ENCODE results near the gene INTS11.
A peak's percentile ranks its signal among the peaks of the same experiment; 100 is the strongest.
"Not testable (repeated sequence)": the region's sequence is repeated elsewhere in the genome, so short reads cannot be mapped to it uniquely, and the experiment has no call there.

INTS11 gene

DNA sequence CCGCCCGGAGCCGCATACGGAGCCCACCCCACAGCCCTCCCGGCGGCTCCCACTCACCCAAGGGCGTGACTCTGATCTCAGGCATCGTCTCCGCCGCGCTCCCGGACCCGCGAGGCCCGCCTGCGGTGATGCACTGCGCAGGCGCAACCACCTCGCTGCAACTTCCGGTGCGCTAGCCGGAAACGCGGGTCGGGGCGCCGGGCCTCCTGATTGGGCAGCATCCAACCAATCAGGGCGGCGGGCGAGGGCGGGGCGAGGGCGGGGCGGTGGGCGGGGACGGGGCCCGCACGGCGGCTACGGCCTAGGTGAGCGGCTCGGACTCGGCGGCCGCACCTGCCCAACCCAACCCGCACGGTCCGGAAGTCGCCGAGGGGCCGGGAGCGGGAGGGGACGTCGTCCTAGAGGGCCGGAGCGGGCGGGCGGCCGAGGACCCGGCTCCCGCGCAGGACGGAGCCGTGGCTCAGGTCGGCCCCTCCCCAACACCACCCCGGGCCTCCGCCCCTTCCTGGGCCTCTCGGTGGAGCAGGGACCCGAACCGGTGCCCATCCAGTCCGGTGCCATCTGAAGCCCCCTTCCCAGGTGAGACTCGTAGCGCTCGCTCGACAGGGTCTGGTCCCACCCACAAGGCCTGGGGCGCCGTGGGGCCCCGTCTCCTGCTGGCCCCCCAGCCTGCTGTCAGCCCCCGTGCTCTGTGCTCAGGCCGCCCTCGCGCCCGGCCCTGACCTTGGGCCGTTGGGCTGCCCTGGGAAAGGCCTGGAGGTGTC is at the start of gene INTS11, which contains the start of gene CPTP:
Gene INTS11, minus strand, starts transcription at position 137 of the 764 bp plus-strand sequence. Its CDS starts 52 bp downstream, at position 85.
Gene CPTP, plus strand, starts transcription at position 279 of the 764 bp plus-strand sequence. CDS start 2,109 bp downstream, outside the sequence.
- DNase-seq, result peak; percentile 73

DNA sequence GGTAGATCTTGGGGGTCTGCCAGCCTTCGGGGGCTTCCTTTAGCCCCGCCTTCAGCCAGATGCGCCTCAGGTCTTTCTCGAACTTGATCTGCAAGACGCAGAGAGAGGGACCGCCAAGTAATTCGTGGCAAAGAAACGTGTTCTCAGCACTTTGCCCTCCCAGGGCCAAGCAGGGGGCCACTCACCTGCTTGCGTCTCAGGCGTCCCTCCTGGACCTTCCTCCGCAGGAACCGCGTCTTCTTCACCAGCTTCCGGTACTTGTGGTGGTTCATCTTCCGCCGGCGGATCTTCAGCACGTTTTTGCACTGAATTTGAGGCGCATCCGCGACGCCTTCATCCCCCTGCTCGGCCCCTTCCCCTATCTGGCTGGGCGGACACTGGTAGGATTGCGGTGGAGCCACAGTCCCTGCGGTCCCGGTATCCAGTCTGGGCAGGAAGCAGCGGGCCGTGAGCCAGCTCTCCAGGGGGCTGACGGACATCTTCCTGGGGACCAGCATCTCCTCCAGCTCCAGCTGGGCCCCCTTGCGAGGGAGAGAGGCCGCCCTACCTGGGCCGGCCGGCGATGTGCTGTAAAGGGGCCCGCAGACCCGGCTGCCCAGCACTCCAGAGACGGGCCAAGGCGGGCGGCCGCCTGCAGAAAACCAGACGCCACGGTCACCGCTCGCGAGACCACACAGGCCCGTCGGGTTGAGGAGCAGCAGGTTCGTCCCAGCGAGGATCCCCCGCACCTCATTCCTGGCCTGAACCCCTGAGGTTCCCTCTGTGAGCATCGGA is 49.5 kb upstream of the INTS11 start:
- DNase-seq, result no peak

DNA sequence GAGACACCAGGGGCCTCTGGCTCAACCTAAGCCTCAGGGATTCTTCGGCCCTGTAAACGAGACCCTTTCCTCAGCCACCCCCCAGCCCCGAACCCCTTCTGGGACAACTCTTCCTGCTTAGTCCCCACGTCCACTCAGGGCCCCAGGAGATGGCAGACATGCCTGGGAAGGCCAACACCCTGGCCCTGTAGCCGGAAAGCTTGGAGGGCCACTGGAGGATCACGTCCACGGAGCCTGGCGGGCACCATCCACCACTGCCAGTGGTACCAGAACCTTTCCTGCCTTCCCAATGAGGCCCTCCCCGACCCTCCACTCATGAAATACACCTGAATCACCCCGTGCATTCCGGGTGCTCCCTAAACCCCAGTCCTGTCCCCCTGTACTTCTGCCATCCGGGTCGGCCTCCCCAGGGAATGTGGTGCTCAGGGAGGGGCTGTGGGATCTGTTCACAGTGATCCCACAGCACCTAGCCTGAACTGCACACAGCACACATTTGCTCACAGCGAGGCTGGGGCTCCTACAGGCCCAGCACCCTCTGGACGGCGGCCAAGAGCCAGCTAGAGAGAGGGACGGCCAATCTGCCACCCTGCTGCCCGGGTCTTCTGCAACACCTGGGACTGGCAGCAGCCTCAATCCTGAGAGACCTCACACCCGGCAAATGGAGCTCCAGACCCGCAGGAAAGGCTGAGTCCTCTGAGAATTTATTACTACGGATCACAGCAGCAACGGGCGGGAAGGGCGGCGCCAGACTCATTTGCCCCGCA is 48.8 kb upstream of the INTS11 start:
- DNase-seq, result no peak

DNA sequence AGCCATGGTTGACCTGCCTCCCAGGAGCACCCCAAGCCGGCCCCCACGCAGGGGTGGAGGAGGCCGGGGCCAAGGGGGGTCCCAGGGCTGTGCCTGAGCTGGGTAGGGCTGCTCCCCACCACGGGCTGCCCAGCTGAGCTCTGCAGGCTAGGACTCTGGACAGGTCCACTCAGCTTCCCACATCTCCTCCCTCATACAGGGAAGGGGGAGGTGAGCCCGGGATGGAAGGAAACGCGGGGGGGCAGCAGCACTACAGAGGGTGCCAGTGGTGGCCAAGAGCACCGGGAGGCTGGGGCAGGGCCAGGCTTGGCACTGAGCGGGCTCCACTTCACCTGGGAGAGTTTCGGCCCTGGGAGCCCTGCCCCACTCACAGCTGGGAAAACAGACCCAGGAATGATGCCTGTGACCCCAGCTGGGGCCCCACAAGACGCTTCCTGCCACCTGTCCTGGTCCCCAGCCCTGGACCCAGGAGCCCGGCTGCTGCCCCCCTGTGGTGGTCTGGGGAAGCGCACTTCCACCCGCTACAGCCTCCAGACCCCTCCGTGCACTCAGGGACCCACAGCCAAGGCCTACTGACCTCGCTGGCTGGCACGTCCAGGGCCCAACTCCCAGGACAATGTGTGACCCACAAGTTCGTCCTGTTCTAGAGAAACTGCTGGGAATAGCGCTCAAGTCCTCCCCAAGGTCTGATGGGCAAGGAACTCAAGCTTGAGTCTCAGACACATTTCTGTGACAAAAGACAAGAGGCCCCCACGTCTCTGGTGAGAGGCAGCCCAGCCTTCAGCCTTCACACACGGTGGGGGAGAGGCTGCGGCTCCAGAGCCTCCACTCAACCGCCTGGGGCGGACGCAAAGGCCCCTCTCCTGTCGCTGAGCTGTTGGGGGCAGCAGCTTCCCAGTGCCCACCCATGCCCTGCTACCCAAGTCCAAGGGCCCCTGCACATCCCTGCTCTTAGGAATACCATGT is 47.6 kb upstream of the INTS11 start:
- no peak for DNase-seq

DNA sequence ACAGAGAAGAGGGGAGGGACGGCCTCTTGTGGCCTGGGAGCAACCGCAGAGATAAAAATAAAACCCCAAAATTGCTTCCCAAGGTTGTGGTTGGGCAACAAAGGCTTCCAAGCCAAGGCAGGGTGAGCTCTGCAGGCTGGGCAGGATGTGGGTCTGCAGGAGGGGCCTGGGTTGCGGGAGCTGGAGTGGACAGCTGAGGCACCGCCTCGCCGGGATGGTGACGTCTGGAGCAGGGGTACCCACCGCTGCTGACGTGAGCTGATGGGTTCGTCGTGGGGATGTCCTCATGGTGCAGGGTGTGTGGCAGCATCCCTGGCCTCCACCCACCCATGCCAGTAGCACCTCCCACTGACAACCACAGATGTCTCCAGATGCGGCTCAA is 46.9 kb upstream of the INTS11 start:
- no peak for DNase-seq

DNA sequence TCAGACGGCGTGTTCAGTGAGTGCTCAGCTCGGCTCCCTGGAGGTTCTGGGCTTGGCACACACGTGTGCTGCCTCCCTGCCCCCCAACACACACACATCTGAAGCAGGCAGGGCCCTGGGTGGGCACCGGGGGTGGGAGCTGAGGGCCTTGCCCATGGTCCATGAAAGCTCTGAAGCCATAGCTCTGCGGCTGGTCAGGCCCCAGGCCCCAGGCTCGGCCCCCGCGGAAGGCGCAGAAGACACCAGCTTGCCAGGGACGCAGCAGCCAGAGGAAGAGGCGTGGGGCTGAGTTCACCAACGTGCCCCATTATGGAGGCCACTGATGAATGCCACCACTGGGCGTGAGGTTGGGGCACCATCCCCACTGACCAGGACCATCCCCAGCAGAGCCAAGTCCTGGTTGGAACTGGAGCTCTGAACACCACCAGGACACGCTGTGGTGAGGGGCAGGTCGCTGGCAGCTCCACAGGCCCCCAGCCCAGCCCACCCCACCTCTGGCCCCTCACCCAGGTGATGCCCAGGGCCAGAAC is 46.4 kb upstream of the INTS11 start:
- no peak for DNase-seq

DNA sequence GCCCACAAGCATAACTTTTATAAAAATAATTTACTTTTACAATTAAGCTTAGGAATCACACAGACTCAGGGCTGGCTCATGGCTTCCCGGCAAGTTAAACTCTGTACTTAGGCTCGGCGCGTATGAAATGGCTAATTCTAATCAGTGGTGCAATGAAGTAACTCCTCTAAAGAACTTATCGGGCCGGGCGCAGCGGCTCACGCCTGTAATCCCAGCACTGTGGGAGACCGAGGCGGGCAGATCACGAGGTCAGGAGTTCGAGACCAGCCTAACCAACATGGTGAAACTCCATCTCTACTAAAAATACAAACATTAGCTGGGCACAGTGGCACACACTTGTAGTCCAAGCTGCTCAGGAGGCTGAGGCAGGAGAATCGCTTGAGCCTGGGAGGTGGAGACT is 45.6 kb upstream of the INTS11 start:
- not testable (repeated sequence) for DNase-seq

DNA sequence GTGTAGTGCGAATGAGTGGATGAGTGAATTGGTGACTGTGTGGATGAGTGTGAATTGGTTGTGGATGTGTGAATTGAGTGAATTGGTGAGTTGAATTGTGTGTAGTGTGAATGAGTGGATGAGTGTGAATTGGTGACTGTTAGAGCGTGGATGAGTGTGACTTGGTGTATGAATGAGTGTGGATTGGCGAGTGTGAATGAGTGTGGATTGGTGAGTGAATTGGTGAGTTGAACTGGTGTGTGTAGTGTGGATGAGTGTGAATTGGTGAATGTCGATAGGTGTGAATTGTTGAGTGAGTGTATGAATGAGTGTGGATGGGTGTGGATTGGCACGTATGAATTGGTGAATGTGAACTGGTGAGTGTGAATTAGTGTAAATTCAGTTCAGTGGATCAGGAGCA is 42.9 kb upstream of the INTS11 start:
- no peak for DNase-seq

DNA sequence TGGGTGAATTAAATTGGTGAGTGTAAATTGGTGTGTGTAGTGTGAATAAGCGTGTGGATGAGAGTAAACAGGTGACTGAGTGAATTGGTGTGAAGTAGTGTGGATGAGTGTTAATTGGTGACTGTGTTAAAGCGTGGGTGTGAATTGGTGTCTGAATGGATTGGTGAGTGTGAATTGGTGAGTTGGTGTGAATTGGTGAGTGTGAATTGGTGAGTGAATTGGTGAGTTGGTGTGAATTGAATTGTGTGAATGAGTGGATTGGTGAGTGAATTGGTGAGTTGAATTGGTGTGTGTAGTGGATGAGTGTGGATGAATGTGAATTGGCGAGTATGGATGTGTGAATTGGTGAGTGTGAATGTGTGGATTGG is 42.2 kb upstream of the INTS11 start:
- no peak for DNase-seq

DNA sequence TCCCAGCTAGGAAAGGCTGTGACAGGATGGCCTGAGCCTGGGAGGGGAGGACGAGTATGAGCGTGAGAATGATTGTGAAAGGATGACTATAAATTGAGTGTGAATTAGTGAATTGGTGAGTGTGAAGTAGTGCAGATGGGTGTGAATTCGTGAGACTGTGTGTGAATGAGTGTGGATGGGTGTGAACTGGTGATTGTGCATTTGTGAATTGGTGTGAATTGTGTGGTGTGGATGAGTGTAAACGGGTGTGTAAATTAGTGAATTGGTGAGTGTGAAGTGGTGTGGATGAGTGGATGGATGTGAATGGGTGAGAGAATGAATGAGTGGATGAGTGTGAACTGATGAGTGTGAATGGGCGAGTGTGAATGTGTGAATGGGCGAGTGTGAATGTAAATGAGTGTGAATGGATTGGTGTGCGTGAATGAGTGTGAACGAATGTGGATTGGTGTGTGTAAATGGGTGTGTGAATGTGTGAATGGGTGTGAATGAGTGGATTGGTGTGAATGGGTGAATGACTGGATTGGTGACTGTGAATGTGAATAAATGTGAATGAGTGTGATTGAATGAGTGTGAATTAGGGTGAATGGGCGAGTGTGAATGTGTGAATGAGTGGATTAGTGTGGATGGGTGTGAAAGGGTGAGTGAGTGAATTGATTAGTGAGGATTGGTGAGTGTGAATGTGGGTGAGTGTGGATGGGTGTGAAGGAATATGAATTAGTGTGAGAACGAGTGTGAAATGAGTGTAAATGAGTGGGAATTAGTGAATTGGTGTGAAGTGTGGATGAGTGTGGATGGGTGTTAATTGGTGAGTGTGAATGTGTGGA is 41.6 kb upstream of the INTS11 start:
- no peak for DNase-seq

DNA sequence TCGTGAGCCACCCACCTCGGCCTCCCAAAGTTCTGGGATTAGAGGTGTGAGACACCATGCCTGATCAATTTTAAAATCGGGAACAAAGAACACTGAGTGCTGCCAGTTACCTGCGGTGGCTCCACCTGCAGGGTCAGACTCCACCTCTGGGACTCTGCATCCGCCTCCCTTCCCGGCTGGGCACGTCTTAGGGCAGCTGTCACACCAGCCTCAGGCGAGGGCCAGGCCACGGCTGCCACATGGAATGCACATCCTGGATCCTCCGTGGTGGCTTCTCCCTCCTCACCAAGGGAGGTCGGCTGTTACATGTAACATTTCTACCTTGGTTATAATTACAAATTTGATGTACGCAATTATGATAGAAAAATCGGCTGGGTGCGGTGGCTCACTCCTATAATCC is 39.8 kb upstream of the INTS11 start:
- DNase-seq, result no peak

DNA sequence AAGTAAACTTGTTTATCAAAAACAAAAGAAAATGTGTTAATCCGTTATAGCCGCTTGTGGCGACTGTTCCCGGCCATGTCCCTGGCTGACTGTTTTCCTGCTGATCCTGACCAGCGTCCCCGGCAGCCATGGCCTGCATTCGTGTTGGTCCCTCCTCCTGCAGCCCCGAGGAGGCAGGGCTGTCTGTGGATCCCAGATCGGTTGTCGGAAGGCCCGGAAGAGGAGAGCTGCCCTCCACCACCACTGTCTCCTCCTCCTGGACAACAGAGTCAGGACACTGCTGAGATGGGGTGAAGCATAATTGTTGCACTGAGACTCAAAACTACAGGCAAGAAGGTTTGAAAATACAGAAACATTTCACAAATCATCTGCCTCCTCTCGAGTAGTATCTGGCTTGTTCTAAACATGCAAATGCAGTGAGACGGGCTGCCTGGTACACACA is 37.5 kb upstream of the INTS11 start:
- DNase-seq, result no peak

DNA sequence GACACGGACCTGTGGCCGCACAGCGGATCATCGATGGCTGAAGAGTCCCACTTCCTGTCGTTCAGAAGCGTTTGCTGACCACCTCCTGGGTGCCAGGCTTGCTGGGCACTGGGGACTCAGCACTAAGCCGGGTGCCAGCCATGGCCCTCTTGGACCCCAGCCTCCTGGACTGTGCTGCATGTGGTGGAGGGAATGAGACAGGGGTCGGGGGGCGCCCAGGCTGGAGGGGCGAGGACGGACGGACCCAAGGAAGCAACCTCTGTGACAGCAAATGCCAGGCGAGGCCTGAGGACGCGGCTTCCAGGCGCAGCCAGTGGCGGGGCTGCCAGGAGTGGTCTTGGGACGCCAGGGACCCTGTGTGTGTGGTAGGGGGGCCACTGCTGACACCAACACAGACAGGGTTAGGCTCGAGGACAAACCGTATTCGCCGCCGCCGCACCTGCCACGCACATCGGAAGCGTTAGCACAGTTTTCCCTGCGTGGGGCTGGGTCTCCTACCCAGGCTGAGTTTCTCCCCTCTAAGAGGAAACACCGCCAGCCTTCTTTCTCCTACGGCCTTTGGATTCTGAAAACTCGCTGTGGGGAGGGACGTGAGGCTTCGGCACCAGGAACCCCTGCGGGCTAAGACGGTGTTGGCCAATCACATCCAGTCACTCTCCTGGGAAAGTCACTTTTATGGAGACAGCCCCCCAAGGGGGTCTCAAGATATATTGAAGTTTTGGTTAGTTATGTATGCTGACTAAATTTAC is 36.9 kb upstream of the INTS11 start:
- no peak for DNase-seq

DNA sequence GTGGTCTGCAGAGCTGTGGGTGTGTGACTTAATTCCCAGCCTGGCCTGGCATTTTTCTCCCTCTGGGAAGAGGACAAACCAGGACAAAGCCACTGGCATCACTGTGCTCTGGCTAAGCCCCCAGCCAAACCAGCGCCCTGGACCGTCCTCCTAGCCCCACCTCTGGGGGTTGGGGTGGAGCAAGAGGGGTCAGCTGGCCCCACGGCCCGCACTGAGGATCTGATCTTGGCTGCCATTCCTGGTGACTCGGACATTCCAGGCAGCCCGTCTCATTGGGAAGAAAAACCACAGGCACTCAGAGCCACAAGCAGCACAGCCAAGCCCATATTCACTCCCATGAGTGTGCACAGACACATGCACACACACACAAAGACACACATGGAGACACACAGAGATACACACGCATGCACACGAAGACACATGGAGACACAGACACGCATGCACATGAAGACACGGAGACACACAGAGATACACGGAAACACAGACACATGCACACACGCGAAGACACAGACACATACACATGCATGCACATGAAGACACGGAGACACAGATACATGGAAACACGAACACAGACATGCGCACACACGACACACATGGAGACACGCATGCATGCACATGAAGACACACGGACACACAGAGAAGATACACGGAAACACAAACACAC is 36.2 kb upstream of the INTS11 start:
- no peak for DNase-seq

DNA sequence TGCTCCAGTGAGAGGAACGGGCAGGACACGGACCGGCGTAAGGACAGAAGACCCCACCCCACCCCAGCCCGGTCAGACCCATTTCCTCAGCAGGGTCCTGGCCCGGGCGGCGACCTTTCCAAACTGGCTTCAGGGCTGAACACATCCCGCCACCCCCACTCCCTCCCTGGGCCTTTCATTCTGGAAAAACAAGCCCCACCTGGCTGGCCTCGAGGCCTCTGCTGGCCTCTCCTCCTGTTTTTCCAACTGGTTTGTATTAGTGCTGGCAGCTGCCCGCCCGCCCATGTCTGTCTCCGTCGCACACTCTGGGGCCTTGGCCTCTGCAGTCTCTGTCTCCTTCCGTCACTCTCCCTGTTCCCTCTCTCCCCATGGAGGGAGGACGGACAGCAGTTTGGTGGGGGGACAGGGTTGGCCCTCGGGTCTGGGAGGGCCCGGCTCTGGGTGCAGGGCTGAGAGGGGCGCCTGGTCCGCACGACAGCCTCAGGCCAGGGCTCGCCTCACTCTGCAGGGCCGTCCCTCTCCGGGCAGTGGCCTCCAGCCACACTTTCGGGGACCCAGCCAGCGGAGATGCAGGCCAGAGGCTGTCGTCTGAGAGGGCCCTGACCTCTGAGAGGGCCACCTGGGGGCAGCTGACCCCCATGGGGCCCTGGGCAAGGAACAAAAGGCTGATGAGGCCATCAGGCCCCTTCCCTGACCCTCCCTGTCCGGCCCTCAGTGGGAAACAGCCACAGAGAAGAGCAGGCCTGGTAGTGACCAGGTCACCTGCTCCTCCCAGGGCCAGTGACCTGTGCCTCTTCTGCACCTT is 35.4 kb upstream of the INTS11 start:
- DNase-seq, result no peak

DNA sequence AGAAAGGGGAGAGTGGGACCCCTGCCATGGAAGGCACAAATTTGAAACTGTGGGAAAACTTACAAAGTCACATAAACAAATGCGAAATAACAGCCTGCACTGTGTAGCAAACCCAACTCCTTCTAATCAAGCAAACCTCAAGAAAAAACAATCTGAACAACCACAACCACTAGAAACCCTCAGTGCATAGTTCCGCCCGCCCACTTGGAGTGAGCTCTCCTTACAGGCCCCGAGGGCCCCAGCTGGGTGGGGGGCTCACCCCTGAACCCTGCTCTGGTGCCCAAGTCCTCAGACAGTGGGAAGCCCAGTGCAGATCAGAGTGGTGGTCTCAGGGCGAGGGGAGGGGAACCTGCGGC is 34.8 kb upstream of the INTS11 start:
- no peak for DNase-seq

DNA sequence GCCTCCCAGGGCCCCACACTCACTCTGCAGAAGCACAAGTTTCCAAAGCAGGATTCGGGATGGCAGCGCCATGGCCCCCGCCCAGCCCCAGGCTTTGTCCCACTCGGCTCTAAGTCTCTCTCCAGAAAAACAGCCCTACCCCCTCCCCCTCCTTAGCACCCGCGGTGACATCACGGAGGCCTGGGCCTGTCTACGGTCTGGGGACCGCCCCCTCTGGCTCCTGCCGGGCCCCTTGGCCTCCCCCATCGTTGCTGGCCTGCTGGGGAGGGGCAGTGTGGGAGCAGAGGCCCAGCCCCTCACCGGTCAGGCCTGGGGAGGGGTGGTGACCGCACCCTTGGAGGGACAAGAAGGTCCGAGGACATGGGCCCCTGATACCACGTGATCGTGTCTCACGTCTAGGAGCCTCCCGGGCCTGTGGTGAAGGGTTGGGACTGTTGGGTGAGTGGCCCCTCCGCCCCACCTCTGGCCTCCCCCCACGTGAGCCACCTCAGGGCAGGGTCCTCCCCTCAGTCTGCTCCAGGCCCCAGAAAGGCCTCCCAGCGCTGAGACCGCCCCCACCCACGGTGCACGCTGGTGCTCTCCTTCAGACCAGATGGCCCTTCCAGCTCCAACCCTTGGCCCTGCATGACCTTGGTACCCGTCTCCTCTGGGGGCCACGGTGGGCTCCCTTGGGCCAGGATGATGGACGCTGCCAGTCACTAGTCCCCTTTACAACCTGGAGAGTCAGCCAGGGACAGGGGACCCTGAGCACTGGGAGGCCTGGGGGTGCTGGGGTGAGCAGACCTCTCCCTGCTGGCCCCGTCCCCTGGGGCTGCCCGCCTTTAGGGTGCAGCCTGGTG is 34.2 kb upstream of the INTS11 start, which contains the start of gene MXRA8:
Gene MXRA8, minus strand, starts transcription at position 123 of the 839 bp plus-strand sequence. Its CDS starts 51 bp downstream, at position 72.
- no peak for DNase-seq
